Measurements from ENCODE around the gene MEGF11.

MEGF11 gene

GRCh38 chr15:66170716-66171115 is 82.8 kb downstream of the MEGF11 start:
- Histone ChIP-seq H3K79me2 (ENCODE audit: insufficient read depth, low read length) (no peaks in the 10 kb centered on the region), H3K4me1 (ENCODE audit: insufficient read depth, low read length, severe bottlenecking) (peaks cover 99% of the 10 kb centered on the region), H3K4me3 (ENCODE audit: low read depth, low read length, poor library complexity, severe bottlenecking) (peak overlapping the region; percentile 66), H3F3A (ENCODE audit: insufficient read depth, low read length) (0 out of 2 replicates have a peak, but pooled peaks cover 3% of the 10 kb centered on the region), H3K9ac (ENCODE audit: low read length) (peak overlapping the region; percentile 91), H3K4me2 (ENCODE audit: low read length) (peak overlapping the region; percentile 88), H4K20me1 (ENCODE audit: insufficient read depth, low read length) (no peaks in the 10 kb centered on the region), H3K27ac (ENCODE audit: low read depth, low read length, poor library complexity, severe bottlenecking) (peak overlapping the region; percentile 100), H3K27me3 (ENCODE audit: insufficient read depth, low read length) (no peaks in the 10 kb centered on the region), H2AFZ (ENCODE audit: low read length) (no peak overlapping the region), H3K36me3 (ENCODE audit: insufficient read depth, low read length) (no peaks in the 10 kb centered on the region), H3K9me2 (ENCODE audit: low read depth, low read length) (no peaks in the 10 kb centered on the region), H3K9me3 (ENCODE audit: low read length) (no peaks in the 10 kb centered on the region)
- TF ChIP-seq, protein P1, sequence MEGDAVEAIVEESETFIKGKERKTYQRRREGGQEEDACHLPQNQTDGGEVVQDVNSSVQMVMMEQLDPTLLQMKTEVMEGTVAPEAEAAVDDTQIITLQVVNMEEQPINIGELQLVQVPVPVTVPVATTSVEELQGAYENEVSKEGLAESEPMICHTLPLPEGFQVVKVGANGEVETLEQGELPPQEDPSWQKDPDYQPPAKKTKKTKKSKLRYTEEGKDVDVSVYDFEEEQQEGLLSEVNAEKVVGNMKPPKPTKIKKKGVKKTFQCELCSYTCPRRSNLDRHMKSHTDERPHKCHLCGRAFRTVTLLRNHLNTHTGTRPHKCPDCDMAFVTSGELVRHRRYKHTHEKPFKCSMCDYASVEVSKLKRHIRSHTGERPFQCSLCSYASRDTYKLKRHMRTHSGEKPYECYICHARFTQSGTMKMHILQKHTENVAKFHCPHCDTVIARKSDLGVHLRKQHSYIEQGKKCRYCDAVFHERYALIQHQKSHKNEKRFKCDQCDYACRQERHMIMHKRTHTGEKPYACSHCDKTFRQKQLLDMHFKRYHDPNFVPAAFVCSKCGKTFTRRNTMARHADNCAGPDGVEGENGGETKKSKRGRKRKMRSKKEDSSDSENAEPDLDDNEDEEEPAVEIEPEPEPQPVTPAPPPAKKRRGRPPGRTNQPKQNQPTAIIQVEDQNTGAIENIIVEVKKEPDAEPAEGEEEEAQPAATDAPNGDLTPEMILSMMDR (IDR thresholded peaks at IDR 0.05; ENCODE audit: low read length): no peak
- TF ChIP-seq EZH2 (IDR thresholded peaks at IDR 0.05; ENCODE audit: borderline replicate concordance, low read length): no peak

- Histone ChIP-seq H3K4me3 (ENCODE audit: low read depth, low read length, poor library complexity, severe bottlenecking) (peak overlapping the region; percentile 66), H3K9ac (ENCODE audit: low read length) (peak overlapping the region; percentile 91), H3K79me2 (ENCODE audit: insufficient read depth, low read length) (no peaks in the 10 kb centered on the region), H4K20me1 (ENCODE audit: insufficient read depth, low read length) (no peaks in the 10 kb centered on the region), H3F3A (ENCODE audit: insufficient read depth, low read length) (0 out of 2 replicates have a peak, but pooled peaks cover 3% of the 10 kb centered on the region), H3K9me3 (ENCODE audit: low read length) (no peaks in the 10 kb centered on the region), H3K27ac (ENCODE audit: low read depth, low read length, poor library complexity, severe bottlenecking) (peak overlapping the region; percentile 100), H3K36me3 (ENCODE audit: insufficient read depth, low read length) (no peaks in the 10 kb centered on the region), H2AFZ (ENCODE audit: low read length) (no peak overlapping the region), H3K4me1 (ENCODE audit: insufficient read depth, low read length, severe bottlenecking) (peaks cover 99% of the 10 kb centered on the region), H3K27me3 (ENCODE audit: insufficient read depth, low read length) (no peaks in the 10 kb centered on the region), H3K4me2 (ENCODE audit: low read length) (peak overlapping the region; percentile 88), H3K9me2 (ENCODE audit: low read depth, low read length) (no peaks in the 10 kb centered on the region)
- TF ChIP-seq EZH2 (IDR thresholded peaks at IDR 0.05; ENCODE audit: borderline replicate concordance, low read length): no peak
- TF ChIP-seq, protein P1 (IDR thresholded peaks at IDR 0.05; ENCODE audit: low read length): no peak
These were observed 83.5 kb downstream of the MEGF11 start for GRCh38 chr15:66170042-66170441.

GRCh38 chr15:66169625-66170024 is 83.9 kb downstream of the MEGF11 start:
- Histone ChIP-seq H3K9ac (ENCODE audit: low read length) (peak overlapping the region; percentile 91), H3K9me2 (ENCODE audit: low read depth, low read length) (no peaks in the 10 kb centered on the region), H3K79me2 (ENCODE audit: insufficient read depth, low read length) (no peaks in the 10 kb centered on the region), H3K4me1 (ENCODE audit: insufficient read depth, low read length, severe bottlenecking) (peaks cover 99% of the 10 kb centered on the region), H3K27me3 (ENCODE audit: insufficient read depth, low read length) (no peaks in the 10 kb centered on the region), H2AFZ (ENCODE audit: low read length) (no peak overlapping the region), H3K36me3 (ENCODE audit: insufficient read depth, low read length) (no peaks in the 10 kb centered on the region), H3K9me3 (ENCODE audit: low read length) (no peaks in the 10 kb centered on the region), H3F3A (ENCODE audit: insufficient read depth, low read length) (0 out of 2 replicates have a peak, but pooled peaks cover 3% of the 10 kb centered on the region), H3K4me3 (ENCODE audit: low read depth, low read length, poor library complexity, severe bottlenecking) (peak overlapping the region; percentile 66), H4K20me1 (ENCODE audit: insufficient read depth, low read length) (no peaks in the 10 kb centered on the region), H3K4me2 (ENCODE audit: low read length) (peak overlapping the region; percentile 88), H3K27ac (ENCODE audit: low read depth, low read length, poor library complexity, severe bottlenecking) (peak overlapping the region; percentile 100)
- TF ChIP-seq EZH2 (IDR thresholded peaks at IDR 0.05; ENCODE audit: borderline replicate concordance, low read length): no peak
- TF ChIP-seq, protein P1 (IDR thresholded peaks at IDR 0.05; ENCODE audit: low read length): no peak
